Lung (tissue), 16 donors: ENCODE measurements around the gene ORMDL1. TPM values are rescaled to one million over a fixed set of nuclear protein-coding genes. Genes with fewer than 3 reads are reported as not detected.

ENCODE experiments used
- ATAC-seq: fragments of 200-7000 bp; cut with Tn5 transposase; one replicate; pipeline ENCODE4 v1.9.1; 2020; ENCODE audit warnings: moderate number of reproducible peaks; ENCODE audit not compliant: insufficient read depth, low FRiP score
- DNase-seq, 3 donors: peaks; one replicate each; pipeline ENCODE4 v3.0.0-alpha.2; 2013 to 2017
- H3K27ac ChIP-seq, 2 donors: one replicate each; pipeline ENCODE4 v1.5.1; 2013; ENCODE audit warnings: mild to moderate bottlenecking in 2 of 2, moderate library complexity in 2 of 2, control low read depth in 1 of 2, inconsistent platforms in 1 of 2, low read depth in 1 of 2, low read length in 1 of 2
- H3K27me3 ChIP-seq, 3 donors: one replicate each; pipeline ENCODE4 v1.5.1; 2013; ENCODE audit warnings: low read length in 2 of 3; ENCODE audit not compliant: control insufficient read depth in 3 of 3, insufficient read depth in 3 of 3
- H3K36me3 ChIP-seq, 4 donors: one replicate each; pipeline ENCODE4 v1.5.1; 2013; ENCODE audit warnings: low read length in 4 of 4, mild to moderate bottlenecking in 1 of 4, moderate library complexity in 1 of 4; ENCODE audit not compliant: control insufficient read depth in 4 of 4, insufficient read depth in 4 of 4
- H3K4me1 ChIP-seq, 5 donors: one replicate each; pipeline ENCODE4 v1.5.1; 2013; ENCODE audit warnings: low read length in 5 of 5, mild to moderate bottlenecking in 2 of 5, moderate library complexity in 1 of 5; ENCODE audit not compliant: control insufficient read depth in 5 of 5, insufficient read depth in 5 of 5
- H3K4me3 ChIP-seq: one replicate; pipeline ENCODE4 v1.5.1; 2013; ENCODE audit warnings: mild to moderate bottlenecking, control low read depth, moderate library complexity
- H3K9ac ChIP-seq, 2 donors: one replicate each; pipeline ENCODE4 v1.5.1; 2013; ENCODE audit warnings: low read length in 2 of 2, control low read depth in 1 of 2; ENCODE audit not compliant: insufficient read depth in 1 of 2
- H3K9me3 ChIP-seq, 4 donors: one replicate each; pipeline ENCODE4 v1.5.1; 2013; ENCODE audit warnings: low read length in 3 of 4, mild to moderate bottlenecking in 1 of 4, moderate library complexity in 1 of 4; ENCODE audit not compliant: control insufficient read depth in 4 of 4, insufficient read depth in 3 of 4
- CTCF ChIP-seq: IDR thresholded peaks from 2 replicates; pipeline ENCODE4 v1.5.1; 2012; ENCODE audit warnings: mild to moderate bottlenecking; ENCODE audit errors: control extremely low read depth, extremely low read depth
- WGBS, 2 donors: extraction: QIAGEN DNeasy Blood & Tissue Kit; methylation state at CpG; one replicate each; pipeline ENCODE4 v1.1.7; 2013; 5-methylcytosine and 5-hydroxymethylcytosine counted together
- long read RNA-seq, 5 donors: transcript quantifications; one replicate each; lab custom pipeline, GENCODE V29; 2026
- polyA plus RNA-seq, 2 donors: library from polyadenylated mRNA; stranded (reverse); fragments of 200-250 nt; gene quantifications; one replicate each; pipeline ENCODE4 v1.2.1, GENCODE V29; 2013
- total RNA-seq, 2 donors: library from RNA; depleted of rRNA in 1 of 2; stranded (reverse); fragments of >200 nt in 1 of 2; gene quantifications; one replicate each; pipeline ENCODE4 v1.2.1, GENCODE V29; 2014 to 2021
- donor health status: control.
- donor health status: control.
- donor health status: Bipolar disorder and iron deficiency.
- donor health status: healthy.
- donor health status: DM: yes; HTN: yes; CAD: no.

Gene ORMDL1
- total RNA-seq (100 to 1,000 TPM in 1 of 2 donors, 10 to 100 TPM in 1; 42.6 to 118 TPM), polyA plus RNA-seq (100 to 1,000 TPM in 1 of 2 donors, 10 to 100 TPM in 1; 47.2 to 167 TPM)
- long read RNA-seq, donor 1, transcript ORMDL1-201 (3 exons, 2,692 nt): major isoform, 32 of 117 reads
- long read RNA-seq, donor 1, transcript ORMDL1-203 (4 exons, 2,009 nt): minor isoform, 27 of 117 reads
- long read RNA-seq, donor 1, partial matches to known transcripts: 54 of 117 reads
- long read RNA-seq, donor 1, other reads (novel, unspliced or antisense): 0 of 117 reads
- long read RNA-seq, donor 2, transcript ORMDL1-201 (3 exons, 2,692 nt): major isoform, 10 of 20 reads
- long read RNA-seq, donor 2, transcript ORMDL1-203 (4 exons, 2,009 nt): major isoform, 10 of 20 reads
- long read RNA-seq, donor 2, partial matches to known transcripts: 0 of 20 reads
- long read RNA-seq, donor 2, other reads (novel, unspliced or antisense): 0 of 20 reads
- long read RNA-seq, donor 3, transcript ORMDL1-201 (3 exons, 2,692 nt): major isoform, 12 of 54 reads
- long read RNA-seq, donor 3, transcript ORMDL1-203 (4 exons, 2,009 nt): minor isoform, 10 of 54 reads
- long read RNA-seq, donor 3, partial matches to known transcripts: 31 of 54 reads
- long read RNA-seq, donor 3, other reads (novel, unspliced or antisense): 0 of 54 reads
- long read RNA-seq, donor 4, transcript ORMDL1-203 (4 exons, 2,009 nt): minor isoform, 5 of 14 reads
- long read RNA-seq, donor 4, transcript ORMDL1-201 (3 exons, 2,692 nt): major isoform, 7 of 14 reads
- long read RNA-seq, donor 4, partial matches to known transcripts: 0 of 14 reads
- long read RNA-seq, donor 4, other reads (novel, unspliced or antisense): 0 of 14 reads
- long read RNA-seq, donor 5, transcript ORMDL1-202 (5 exons, 1,137 nt): minor isoform, 5 of 68 reads
- long read RNA-seq, donor 5, transcript ORMDL1-201 (3 exons, 2,692 nt): major isoform, 41 of 68 reads
- long read RNA-seq, donor 5, transcript ORMDL1-203 (4 exons, 2,009 nt): minor isoform, 19 of 68 reads
- long read RNA-seq, donor 5, partial matches to known transcripts: 0 of 68 reads
- long read RNA-seq, donor 5, other reads (novel, unspliced or antisense): 0 of 68 reads

- peak within 1 kb of the TSS; percentile 97 for H3K4me3 ChIP-seq
- peak within 1 kb of the TSS; percentile 67 to 98 for H3K9ac ChIP-seq
- 0% methylated on average over 93 to 96 of the region's 96 CpGs for WGBS, 2 donors
- TF ChIP-seq CTCF: no peak
- peak within 1 kb of the TSS; percentile 96 to 99 for H3K27ac ChIP-seq
- ATAC-seq: peak; percentile 99
- no peaks in the 10 kb centered on the region for H3K9me3 ChIP-seq
- peak; percentile 97 to 99 (median 97) for DNase-seq
- peaks cover 2 to 20% (median 7%) of the 10 kb centered on the region in 4 donors for H3K36me3 ChIP-seq
- H3K27me3 ChIP-seq: no peaks in the 10 kb centered on the region
- H3K4me1 ChIP-seq: peaks cover 1 to 21% (median 13%) of the 10 kb centered on the region in 5 donors
Measured at GRCh38 chr2:189783927-189784867, at the start of gene ORMDL1, which contains the start of gene PMS1. Gene ORMDL1, minus strand, starts transcription at chr2:189784339. Its CDS starts 1,744 bp downstream, at chr2:189782595. Gene PMS1, plus strand, starts transcription at chr2:189784450. Its CDS starts 7,360 bp downstream, at chr2:189791810.

- H3K4me3 ChIP-seq: no peak overlapping the region
- H3K27me3 ChIP-seq: no peaks in the 10 kb centered on the region
- peaks cover 0 to 4% (median 0%) of the 10 kb centered on the region in 5 donors for H3K4me1 ChIP-seq
- no peak for TF ChIP-seq CTCF
- no peak for DNase-seq
- WGBS, 2 donors: 72 to 88% methylated on average over 1 of the region's 1 CpG
- H3K9ac ChIP-seq: no peak overlapping the region
- no peaks in the 10 kb centered on the region for H3K9me3 ChIP-seq
- H3K36me3 ChIP-seq: no peaks in the 10 kb centered on the region
- H3K27ac ChIP-seq: no peak overlapping the region
- ATAC-seq: no peak
Measured at GRCh38 chr2:189830510-189830909, 46.4 kb upstream of the ORMDL1 start.

GRCh38 chr2:189829102-189829833 lies 45.1 kb upstream of the ORMDL1 start:
- H3K27me3 ChIP-seq: no peaks in the 10 kb centered on the region
- H3K27ac ChIP-seq: no peak overlapping the region
- DNase-seq (no peak), ATAC-seq (no peak)
- no peak for TF ChIP-seq CTCF
- no peak overlapping the region for H3K9ac ChIP-seq
- no peak overlapping the region for H3K4me3 ChIP-seq
- no peaks in the 10 kb centered on the region for H3K36me3 ChIP-seq
- no peaks in the 10 kb centered on the region for H3K9me3 ChIP-seq
- peaks cover 0 to 4% (median 0%) of the 10 kb centered on the region in 5 donors for H3K4me1 ChIP-seq
- 90 to 95% methylated on average over 4 of the region's 4 CpGs for WGBS, 2 donors
